ENCODE results near the gene MYL4.
"Not testable (repeated sequence)": the region's sequence is repeated elsewhere in the genome, so short reads cannot be mapped to it uniquely, and the experiment has no call there.

MYL4 gene

DNA sequence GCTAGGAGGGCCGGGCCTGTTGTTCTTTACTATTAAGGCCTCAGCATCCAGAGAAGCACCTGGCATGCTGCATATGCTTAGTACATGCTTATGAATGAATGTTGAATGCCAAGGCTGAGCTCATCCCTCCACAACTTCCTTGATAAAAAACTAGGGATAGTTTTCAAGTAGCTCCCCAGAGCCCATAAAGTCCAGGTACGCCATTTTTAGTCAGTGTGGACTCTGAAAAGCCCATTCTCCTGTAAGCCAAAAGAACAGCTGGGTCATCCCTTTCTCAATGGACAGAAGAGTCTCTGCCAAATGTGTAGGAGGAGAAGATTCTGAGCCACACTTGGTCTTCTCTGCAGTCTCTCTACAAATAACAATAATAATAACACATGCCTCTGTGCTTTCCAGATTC lies 35.5 kb downstream of the MYL4 start:
- DNase-seq, result no peak

DNA sequence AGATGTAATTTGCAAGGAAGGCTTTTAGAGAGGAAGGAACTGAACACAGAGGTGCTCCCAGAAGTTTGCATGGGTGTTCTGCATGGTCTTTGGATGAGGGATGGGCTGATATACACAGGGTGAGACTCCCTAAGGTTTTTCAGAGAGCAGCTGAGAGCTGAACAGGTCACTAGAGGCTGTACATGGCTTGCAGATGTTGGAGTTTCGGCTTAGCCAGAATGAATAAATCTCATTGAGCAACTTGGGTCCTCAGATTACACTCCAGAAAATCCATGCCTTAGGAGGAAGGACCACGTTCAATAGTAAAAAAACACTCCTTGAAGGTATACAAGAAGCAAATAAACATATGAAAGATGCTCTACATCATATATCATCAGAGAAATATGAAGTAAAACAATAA lies 37.0 kb downstream of the MYL4 start:
- DNase-seq, result no peak

DNA sequence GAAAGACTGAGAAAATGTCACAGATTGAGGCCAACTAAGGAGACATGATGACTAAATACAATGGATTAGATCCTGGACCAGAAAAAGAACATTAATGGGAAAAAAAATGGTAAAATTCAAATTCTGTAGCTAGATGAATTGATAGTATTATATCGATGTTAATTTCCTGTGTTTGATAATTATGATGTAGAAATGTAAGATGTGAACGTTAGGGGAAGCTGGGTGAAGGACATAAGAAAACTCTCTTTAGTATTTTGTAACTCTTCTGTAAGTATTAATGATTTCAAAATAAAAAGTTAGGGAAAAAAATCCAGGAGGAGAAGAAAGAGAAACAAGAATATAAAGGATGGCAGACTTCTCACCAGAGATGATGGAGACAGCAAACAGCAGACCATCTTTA lies 41.7 kb downstream of the MYL4 start:
- no peak for DNase-seq

DNA sequence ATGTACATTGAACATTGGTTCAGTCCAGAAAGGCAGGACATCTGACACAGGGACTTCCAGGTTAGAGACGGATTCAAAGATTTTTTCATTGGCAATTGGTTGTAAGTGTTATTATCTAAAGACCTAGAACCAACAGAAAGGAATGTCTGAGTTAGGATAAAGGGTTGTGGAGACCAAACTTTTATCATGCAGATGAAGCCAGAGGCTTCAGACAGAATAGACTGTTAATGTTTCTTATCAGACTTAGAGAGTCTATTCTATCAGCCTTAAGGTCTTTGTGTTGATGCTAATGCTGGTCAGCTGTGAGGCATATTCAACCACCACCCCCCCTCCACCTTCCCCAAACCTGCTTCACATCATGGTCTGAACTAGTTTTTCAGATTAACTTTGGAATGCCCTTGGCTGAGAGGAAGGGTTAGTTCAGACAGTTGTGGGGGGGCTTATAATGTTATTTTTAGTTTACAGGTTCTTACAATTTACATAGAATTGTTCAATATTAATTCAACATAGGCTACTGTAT lies 42.3 kb downstream of the MYL4 start:
- no peak for DNase-seq

DNA sequence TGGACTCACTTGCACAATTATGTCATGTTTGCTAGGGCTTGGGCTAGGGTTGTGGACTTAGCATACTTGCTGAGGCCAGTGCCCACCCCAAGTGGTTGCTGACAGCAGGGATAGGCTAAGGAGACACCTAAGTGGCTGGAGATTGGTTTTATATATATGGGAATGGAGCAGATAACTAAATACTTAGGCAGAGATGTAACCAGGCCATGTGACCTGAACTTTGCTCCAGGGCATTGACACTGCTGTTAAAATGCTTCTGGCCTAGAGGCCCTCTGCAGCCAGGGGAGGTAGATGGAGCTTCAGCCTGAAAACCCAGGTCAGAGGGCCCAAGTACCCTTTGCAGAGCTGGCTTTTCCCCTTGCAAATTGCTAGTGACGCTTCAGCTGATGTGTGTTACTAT lies 43.1 kb downstream of the MYL4 start:
- no peak for DNase-seq

DNA sequence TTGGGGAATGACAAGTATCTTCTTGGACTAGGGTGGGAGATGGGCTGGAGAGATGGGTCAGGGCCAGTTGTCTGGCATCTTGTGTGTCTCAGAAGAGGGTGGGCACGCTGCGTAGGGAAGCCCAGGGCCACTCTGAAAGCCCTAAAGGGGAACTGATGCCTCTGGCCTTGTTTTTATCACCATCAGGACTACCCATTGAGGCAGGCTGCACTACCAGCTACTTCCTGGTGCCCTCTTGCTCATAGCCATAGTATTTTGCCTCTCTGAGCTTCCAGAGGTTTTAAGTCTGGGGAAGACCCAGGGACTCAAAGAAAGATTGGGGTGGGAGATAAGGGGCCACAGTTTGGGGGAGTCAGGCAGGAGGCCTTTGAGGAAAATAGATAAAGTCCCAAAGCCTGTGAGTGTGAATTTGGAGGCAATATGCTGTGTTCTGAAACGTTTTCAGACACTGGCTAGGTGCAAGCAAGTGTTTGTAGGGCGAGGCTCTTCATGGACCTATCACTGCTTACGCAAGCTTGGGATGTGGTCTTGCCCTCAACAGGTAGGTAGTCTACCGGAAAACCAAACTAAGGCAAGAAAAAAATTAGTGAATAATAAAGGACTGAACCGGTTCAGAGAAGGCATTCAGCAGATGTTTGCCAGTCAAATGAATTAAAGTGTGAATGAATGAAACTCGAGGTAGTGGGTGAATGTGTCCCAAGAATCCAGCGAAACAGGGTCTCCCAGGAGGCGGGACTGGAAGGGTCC lies 43.8 kb downstream of the MYL4 start:
- no peak for DNase-seq

DNA sequence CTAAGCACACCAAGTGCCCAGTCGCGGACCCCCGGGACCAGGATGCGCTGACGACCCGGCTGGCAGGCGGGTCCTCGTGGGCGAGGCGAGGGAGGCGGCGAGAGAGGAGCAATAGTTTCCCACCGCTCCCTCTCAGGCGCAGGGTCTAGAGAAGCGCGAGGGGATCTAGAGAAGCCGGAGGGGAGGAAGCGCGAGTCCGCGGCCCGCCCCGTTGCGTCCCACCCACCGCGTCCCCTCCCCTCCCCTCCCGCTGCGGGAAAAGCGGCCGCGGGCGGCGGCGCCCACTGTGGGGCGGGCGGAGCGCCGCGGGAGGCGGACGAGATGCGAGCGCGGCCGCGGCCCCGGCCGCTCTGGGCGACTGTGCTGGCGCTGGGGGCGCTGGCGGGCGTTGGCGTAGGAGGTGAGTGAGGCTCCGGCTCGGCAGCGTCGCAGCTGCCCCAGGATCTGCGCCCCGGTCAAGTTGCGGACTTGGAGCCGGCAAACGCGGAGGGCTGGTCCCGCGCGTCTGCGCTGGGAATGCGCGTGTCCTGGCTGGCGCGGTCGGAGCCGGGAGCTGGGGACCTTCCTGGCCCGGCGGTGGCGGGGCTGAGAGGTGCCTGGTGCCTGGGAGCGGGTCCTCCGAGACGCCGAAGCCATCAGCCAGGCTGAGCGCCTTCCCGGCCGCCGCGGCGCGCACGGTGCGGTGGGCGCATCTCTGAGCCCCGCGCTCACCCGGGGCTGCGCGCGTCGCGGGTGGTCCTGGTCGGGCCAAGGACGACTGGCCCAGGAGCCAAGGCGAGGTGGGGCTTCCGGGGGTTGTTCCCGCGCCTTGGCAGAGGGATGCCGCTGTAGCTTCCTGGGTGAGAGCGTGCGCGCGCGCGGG lies 44.6 kb downstream of the MYL4 start, which contains the start of gene ITGB3:
Gene ITGB3 (plus strand): TSS at position 287 of the 862 bp plus-strand sequence. CDS start 35 bp downstream, at position 322.
- peak; percentile 54 to 57 for DNase-seq

DNA sequence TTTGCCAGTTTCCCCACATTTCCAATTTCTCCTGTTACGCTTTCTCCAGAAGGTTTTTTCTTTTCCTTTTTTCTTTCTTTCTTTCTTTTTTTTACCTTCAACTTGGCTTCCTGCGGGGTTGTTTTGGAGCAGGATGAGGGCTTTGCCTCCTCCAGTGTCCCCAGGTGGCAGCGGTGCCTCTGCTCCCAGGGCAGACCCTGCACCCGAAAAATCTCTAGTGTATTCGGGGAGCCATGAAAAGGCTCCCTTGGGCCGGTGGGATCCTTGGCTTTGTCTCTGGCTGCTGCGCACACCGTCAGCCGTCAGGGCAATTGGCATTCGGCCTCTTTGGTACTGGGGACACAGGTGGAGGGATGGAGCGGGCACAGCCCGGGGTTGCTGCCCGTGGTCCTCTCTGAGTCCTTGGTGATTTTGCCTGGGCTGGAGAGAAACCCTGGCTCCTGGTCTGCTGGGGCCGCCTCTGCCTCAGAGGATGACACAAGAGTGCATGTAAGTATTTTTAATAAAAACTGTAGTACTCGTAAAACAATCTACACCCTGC lies 45.3 kb downstream of the MYL4 start:
- no peak for DNase-seq

DNA sequence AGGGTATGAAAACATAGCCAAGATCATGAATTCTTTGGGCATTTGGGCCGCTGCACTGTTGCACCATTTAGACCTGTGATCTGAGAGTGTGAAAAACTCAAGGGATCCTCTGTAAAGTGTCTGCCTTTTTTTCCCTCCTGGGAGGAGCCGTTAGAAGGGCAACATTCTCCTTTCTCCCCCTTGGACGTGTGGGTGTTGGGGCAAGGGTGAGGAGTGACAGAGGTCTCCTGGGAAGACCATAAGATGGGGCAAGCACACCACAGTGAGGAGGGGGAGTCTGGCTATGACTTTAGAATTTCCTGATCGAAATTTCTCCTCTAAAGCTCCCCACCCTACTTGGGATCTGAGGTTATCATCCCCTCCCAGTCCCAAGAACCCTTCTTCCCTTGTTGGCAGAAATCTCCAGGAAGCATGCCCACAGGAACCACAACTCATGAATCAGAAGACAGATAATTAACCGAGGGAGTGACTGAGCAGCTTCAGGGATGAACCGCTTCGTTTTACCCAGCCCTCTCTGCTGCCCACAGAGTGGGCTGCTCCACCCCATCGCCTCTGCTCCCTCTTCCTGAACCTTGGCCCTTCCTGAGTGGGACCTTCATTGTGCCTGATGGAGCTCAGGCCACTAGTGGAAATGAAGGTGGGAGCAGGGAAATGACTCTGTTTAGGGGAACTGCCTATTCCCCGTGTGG lies 48.6 kb downstream of the MYL4 start:
- no peak for DNase-seq

DNA sequence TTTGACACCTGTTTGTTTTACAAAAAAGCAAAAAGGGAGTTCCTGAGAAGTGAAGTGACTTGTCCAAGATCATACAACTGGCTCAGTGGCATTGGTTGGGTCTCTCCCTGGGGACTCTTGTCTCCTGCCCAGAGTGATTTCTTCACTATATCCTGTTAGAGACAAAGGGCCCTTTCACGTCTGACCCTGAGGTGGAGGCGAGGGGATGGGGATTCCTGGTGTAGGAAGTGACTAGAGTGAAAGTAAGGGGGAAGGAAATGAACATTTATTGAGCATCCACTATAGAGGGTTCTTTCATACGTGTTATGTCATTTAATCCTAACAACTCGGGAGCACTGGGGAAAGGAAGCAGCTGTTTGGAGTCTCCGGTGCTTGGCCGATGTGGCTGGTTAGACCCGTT lies 53.4 kb downstream of the MYL4 start:
- no peak for DNase-seq

DNA sequence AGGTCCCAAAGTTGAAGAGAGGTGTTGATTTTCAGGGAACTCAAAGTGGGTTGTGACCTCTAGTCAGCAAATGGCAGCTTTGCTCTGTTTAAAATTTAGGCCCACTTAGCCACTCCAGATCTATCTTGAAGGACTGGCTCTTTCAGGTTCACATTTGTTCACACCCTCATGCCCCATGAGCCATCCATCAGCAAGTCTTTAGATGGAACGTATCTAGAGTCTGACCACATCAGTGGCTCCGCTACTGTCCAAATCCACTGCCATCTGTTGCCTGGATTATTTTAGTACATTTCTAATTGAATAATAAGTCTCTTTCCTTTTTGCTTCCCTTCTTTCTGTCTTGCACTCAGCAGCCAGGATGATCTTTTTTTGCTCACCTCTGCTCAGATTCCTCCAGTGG lies 55.0 kb downstream of the MYL4 start:
- DNase-seq, result no peak

DNA sequence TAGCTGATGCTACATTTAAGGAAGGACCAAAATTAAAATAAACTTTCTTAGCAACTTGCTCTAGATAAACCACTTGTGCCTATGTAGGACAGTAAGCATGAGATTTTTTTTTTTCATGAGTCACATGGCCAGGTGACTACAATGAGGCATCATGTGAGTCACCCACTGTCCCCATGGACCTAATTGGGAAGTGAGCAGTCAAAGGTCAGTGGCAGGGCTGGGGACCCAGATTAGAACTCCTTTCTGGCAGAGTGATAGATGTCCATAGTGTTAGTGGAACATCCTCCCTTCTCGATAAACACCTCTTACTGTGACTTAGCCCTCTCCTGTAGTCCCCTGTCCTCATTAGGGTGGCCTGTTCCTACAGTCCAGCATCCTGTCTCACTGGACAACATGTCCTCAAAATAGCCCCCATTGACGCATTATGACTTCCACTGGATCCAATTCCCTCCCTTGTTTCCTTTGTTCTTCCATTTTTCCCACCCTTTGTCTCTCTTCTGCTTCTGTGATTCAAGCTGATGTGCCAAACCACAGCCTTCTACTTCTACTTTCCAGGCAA lies 56.9 kb downstream of the MYL4 start:
- DNase-seq, result no peak

DNA sequence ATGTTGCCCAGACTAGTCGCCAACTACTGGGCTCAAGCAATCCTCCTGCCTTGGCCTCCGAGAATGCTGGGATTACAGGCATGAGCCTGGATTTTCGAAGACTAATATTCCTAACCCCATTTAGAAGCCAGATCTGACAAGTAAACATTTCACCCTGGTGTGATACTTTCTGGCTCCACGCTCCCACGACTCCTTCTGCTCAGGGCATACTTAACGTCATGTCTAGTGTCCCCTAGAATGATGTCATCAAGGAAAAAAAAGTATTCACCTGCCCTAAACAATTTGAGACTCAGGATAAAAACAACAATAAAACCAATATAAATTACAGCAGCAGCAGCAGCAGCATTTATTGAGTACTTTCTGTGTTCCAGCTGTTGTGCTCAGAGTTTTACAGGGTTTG lies 57.6 kb downstream of the MYL4 start:
- DNase-seq, result no peak

DNA sequence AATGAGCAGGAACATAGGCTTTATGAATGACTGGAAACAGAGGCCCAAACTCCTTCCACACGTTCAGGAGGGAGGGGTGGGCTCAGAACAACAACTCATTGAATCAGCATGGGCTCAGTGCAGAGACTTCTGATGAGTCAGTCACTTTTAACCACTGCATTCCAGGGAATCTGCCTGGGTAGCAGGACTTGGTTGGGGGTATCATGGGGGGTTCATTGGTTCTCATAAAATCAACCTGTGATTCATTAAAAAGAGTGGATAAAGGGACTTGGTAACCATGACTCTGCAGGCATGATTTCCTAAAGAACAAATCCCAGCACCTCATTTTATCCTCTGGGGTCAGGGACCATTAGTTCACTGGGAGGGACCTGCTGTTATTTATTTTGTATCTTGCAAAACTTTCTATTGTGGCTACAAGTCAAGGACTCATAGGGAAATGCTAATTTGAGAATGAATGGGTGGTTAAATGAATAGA lies 58.2 kb downstream of the MYL4 start:
- DNase-seq, result no peak

DNA sequence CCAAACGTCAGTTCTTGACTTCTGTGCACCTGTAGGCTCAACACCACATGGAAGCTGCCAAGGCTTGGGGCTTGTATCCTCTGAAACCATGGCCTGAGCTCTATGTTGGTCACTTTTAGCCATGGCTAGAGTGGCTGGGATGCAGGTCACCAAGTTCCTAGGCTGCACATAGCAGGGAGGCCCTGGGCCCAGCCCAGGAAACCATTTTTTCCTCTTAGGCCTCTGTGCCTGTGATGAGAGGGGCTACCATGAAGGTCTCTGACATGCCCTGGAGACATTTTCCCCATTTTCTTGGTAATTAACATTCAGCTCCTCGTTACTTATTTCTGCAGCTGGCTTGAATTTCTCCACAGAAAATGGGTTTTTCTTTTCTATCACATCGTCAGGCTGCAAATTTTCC lies 59.8 kb downstream of the MYL4 start:
- DNase-seq, result not testable (repeated sequence)

DNA sequence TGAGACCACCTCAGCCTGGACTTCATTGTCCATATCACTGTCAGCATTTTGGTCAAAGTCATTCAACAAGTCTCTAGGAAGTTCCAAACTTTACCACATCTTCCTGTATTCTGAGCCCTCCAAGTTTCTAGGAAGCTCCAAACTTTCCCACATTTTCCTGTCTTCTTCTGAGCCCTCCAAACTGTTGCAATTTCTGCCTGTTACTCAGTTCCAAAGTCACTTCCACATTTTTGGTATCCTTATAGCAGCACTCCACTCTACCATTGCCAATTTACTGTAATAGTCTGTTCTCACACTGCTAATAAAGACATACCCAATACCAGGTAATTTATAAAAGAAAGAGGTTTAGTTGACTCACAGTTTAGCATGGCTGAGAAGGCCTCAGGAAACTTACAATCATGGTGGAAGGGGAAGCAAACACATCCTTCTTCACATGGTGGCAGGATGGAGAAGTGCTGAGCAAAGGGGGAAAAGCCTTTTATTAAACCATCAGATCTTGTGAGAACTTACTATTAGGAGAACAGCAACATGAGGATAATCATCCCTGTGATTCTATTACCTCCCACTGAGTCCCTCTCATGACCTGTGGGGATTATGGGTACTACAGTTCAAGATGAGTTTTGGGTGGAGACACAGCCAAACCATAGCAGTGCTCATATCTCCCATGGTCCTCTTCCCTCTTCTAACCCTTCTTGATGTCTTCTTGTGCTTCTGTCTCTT lies 60.6 kb downstream of the MYL4 start:
- not testable (repeated sequence) for DNase-seq

DNA sequence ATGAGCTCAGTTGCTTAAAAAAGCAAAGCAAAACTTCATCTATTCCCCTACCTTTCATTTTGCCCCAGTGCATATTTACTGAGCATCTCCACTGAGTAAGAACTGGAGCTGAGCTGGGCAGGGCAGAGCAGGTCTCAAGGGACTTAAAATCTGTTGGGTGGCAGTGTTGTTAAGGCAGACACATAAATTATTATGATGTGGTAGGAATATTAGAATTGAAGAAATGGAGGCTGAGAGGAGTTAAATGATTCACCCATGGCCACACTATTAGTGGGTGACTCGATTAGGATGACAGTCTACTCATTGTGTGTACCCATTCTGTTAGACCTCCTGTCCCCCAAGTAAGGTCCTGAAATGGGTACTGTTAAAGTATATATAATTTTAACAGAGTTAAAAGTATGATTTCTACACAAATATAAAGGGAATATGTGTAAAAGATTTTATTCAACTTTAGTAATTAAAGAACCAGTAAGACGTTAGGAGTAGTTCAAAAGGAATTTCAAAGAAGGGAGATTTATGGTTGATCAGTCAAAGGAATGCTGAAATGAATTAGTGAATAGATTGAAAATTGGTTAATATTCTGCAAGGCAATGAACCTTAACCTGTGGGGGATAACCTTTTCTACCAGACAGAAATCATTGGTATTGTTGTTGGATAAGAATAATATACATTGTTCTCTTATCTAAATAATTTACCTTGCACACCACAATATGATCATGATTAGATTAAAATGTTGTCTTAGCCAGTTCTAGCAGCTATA lies 62.0 kb downstream of the MYL4 start:
- DNase-seq, result no peak

DNA sequence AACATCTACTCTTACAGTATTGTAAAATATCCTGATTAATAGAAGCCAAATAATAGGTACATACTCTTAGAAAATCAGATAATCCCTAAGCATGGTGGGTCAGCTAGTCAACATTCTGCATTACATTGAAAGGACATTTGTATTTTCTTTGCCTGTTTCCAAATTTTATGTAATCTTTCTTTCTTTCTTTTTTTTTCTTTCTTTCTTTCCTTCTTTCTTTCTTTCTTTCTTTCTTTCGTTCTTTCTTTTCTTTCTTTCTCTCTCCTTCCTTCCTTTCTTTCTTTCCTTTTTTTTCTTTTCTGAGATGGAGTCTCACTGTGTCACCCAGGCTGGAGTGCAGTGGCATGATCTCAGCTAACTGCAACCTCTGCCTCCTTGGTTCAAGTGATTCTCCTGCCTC lies 63.3 kb downstream of the MYL4 start:
- DNase-seq, result no peak

DNA sequence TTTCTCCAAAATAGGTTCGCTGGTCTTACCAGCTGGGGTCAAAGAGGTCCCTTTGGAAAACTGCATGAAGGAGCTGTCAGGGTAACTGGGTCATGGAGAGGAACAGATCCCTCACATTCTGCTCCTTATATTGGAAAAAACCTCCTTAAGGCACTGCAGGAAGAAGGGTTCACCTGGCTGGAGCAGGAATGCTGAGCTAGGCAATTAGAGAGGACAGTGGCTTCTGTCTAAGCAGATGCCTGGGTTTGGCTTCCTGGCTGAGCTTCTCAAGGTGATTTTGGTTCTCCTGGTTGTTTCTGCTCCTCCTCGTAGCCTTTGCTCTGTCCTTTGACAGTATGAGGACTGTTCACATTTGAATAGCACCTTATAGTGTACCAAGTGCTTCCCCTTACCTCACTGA lies 64.1 kb downstream of the MYL4 start:
- DNase-seq, result no peak

All from activated CD4-positive, alpha-beta T cell treated with anti-CD3 and anti-CD28 coated beads for 4 hours (primary cell).